Esophagus squamous epithelium (tissue), 5 donors: ENCODE measurements around the gene KCNS1. TPM values are rescaled to one million over a fixed set of nuclear protein-coding genes. Genes with fewer than 3 reads are reported as not detected.

Experiments used
- DNase-seq: peaks from one replicate; lab custom pipeline; 2025; lab: John Stamatoyannopoulos, UW
- H3K27ac ChIP-seq, 4 donors: fragments of 200-600 bp; sonication (generic); one replicate each; pipeline ENCODE4 v1.5.1; 2016 to 2019; ENCODE audit warnings: mild to moderate bottlenecking in 1 of 4
- H3K27me3 ChIP-seq, 4 donors: fragments of 200-600 bp; sonication (generic); 1 replicate in 3 of 4; 2 replicates in 1 of 4; pipeline versions ENCODE4 v1.5.1 to v1.6.0; 2017 to 2021; ENCODE audit warnings: antibody characterized with exemption in 1 of 4
- H3K36me3 ChIP-seq, 3 donors: fragments of 200-600 bp; sonication (generic); one replicate each; pipeline ENCODE4 v1.5.1; 2016 to 2019
- H3K4me1 ChIP-seq, 3 donors: fragments of 200-600 bp; sonication (generic); one replicate each; pipeline ENCODE4 v1.5.1; 2017 to 2019
- H3K4me3 ChIP-seq, 4 donors: fragments of 200-600 bp; sonication (generic); 1 replicate in 3 of 4; 2 replicates in 1 of 4; pipeline ENCODE4 v1.5.1; 2016 to 2019; ENCODE audit warnings: mild to moderate bottlenecking in 2 of 4, moderate library complexity in 1 of 4
- H3K9me3 ChIP-seq, 3 donors: fragments of 200-600 bp; sonication (generic); one replicate each; pipeline ENCODE4 v1.5.1; 2016 to 2019
- CTCF ChIP-seq, 6 experiments: fragments of 450-650 bp in 4 of 6; fragments of 200-600 bp in 2 of 6; sonication (generic) in 2 of 6; IDR thresholded peaks; one replicate each; pipeline ENCODE4 v1.5.1; 2016 to 2019; ENCODE audit warnings: antibody characterized with exemption in 6 of 6, mild to moderate bottlenecking in 4 of 6, moderate library complexity in 4 of 6
- POLR2A ChIP-seq, 4 donors: fragments of 450-650 bp; IDR thresholded peaks; one replicate each; pipeline ENCODE4 v1.6.1; 2017; ENCODE audit warnings: antibody characterized with exemption in 4 of 4, mild to moderate bottlenecking in 4 of 4, moderate library complexity in 3 of 4
- WGBS, 2 donors: methylation state at CpG; one replicate each; pipeline ENCODE4 v1.1.5; 2018; 5-methylcytosine and 5-hydroxymethylcytosine counted together
- intact Hi-C: fragments of 100-400 bp; cut with DNase I; formaldehyde crosslinking; loops from one replicate; pipeline ENCODE4 v1.15.0; 2022
- total RNA-seq, 4 donors: library from RNA; depleted of rRNA; stranded (reverse); fragments of >200 nt; gene quantifications; one replicate each; pipeline ENCODE4 v1.1.0, GENCODE V29; 2016
- donor health status: DM: yes; HTN: yes; CAD: no.

Gene KCNS1
- total RNA-seq, 4 donors from 2014 or later = 0.22 to 0.80 (median 0.29) TPM; not detected in 1

GRCh38 chr20:45083127-45083526 lies 17.8 kb downstream of the KCNS1 start:
- 86 to 100% methylated on average over 1 of the region's 1 CpG for WGBS, 2 donors
- H3K4me3 ChIP-seq = no peak overlapping the region
- TF ChIP-seq CTCF (IDR thresholded peaks at IDR 0.05) = no peak
- no peak overlapping the region for H3K27ac ChIP-seq
- intact Hi-C loops = no loop called here
- peaks cover 0 to 45% (median 0%) of the 10 kb centered on the region in 3 donors for H3K36me3 ChIP-seq
- no peaks in the 10 kb centered on the region for H3K27me3 ChIP-seq
- H3K4me1 ChIP-seq = peaks cover 0 to 4% (median 0%) of the 10 kb centered on the region in 3 donors
- H3K9me3 ChIP-seq = peaks cover 0 to 6% (median 0%) of the 10 kb centered on the region in 3 donors
- no peak for DNase-seq

- no peak overlapping the region for H3K27ac ChIP-seq
- peaks cover 0 to 52% (median 0%) of the 10 kb centered on the region in 3 donors for H3K36me3 ChIP-seq
- H3K4me1 ChIP-seq = no peaks in the 10 kb centered on the region
- H3K9me3 ChIP-seq = peaks cover 0 to 6% (median 0%) of the 10 kb centered on the region in 3 donors
- TF ChIP-seq CTCF (IDR thresholded peaks at IDR 0.05) (no peak), POLR2A (IDR thresholded peaks at IDR 0.05) (no peak)
- WGBS, 2 donors = 93 to 97% methylated on average over 3 of the region's 3 CpGs
- intact Hi-C loops = no loop called here
- H3K27me3 ChIP-seq = no peaks in the 10 kb centered on the region
- DNase-seq = no peak
- no peak overlapping the region for H3K4me3 ChIP-seq
These were observed 18.5 kb downstream of the KCNS1 start for GRCh38 chr20:45082468-45082867.

- no peak for TF ChIP-seq POLR2A (IDR thresholded peaks at IDR 0.05)
- TF ChIP-seq CTCF (IDR thresholded peaks at IDR 0.05) = peak in 2 of 6 experiments; percentile 21 to 24
- Histone ChIP-seq H3K27ac (no peak overlapping the region), H3K36me3 (peaks cover 0 to 66% (median 8%) of the 10 kb centered on the region in 3 donors), H3K4me3 (no peak overlapping the region), H3K9me3 (peaks cover 0 to 6% (median 0%) of the 10 kb centered on the region in 3 donors), H3K4me1 (no peaks in the 10 kb centered on the region), H3K27me3 (no peaks in the 10 kb centered on the region)
- no peak for DNase-seq
- intact Hi-C loops = no loop called here
- WGBS, 2 donors = 74 to 77% methylated on average over 5 of the region's 5 CpGs
These were observed 19.9 kb downstream of the KCNS1 start for GRCh38 chr20:45080867-45081624.

- no peaks in the 10 kb centered on the region for H3K27me3 ChIP-seq
- no peaks in the 10 kb centered on the region for H3K4me1 ChIP-seq
- H3K9me3 ChIP-seq = peaks cover 0 to 6% (median 0%) of the 10 kb centered on the region in 3 donors
- no peak overlapping the region for H3K4me3 ChIP-seq
- WGBS, 2 donors = 87 to 100% methylated on average over 1 to 3 of the region's 3 CpGs
- H3K36me3 ChIP-seq = peaks cover 0 to 96% (median 15%) of the 10 kb centered on the region in 3 donors
- no peak for TF ChIP-seq POLR2A (IDR thresholded peaks at IDR 0.05)
- TF ChIP-seq CTCF (IDR thresholded peaks at IDR 0.05) = no peak
- intact Hi-C loops = no loop called here
- no peak overlapping the region for H3K27ac ChIP-seq
- DNase-seq = no peak
These were observed 23.4 kb downstream of the KCNS1 start for GRCh38 chr20:45077559-45077958.

GRCh38 chr20:45073221-45073620 lies 27.7 kb downstream of the KCNS1 start:
- TF ChIP-seq CTCF (IDR thresholded peaks at IDR 0.05) (no peak), POLR2A (IDR thresholded peaks at IDR 0.05) (no peak)
- DNase-seq = no peak
- Histone ChIP-seq H3K9me3 (no peaks in the 10 kb centered on the region), H3K4me3 (no peak overlapping the region), H3K36me3 (peaks cover 0 to 61% (median 15%) of the 10 kb centered on the region in 3 donors), H3K4me1 (peaks cover 0 to 2% (median 0%) of the 10 kb centered on the region in 3 donors), H3K27me3 (no peaks in the 10 kb centered on the region), H3K27ac (no peak overlapping the region)
- intact Hi-C loops = no loop called here
- WGBS, 2 donors = 85 to 90% methylated on average over 3 of the region's 3 CpGs
